ENCODE results near the gene RAPGEF5.

DNA sequence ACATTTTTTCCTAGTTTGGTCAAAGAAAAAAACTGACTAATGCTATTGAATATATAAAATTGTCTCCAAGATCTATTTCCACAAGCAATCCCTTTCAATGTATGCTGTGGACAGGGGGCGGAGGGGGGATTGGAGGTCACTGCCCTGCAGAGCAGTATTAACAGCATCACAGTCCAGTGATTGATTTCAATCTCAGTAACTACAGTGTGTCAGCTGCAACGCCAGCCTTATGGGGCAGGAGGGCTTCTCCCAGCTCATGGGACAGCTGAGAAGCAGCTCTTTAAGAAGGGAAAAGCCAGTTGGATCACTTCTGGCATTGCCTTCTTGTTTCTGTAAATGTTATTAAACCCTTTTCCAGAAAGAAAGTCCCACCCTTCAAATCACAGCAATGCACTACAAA is 65.0 kb downstream of the RAPGEF5 start:
- TF ChIP-seq POLR2A (IDR thresholded peaks at IDR 0.05): no peak
- TF ChIP-seq, protein P1, sequence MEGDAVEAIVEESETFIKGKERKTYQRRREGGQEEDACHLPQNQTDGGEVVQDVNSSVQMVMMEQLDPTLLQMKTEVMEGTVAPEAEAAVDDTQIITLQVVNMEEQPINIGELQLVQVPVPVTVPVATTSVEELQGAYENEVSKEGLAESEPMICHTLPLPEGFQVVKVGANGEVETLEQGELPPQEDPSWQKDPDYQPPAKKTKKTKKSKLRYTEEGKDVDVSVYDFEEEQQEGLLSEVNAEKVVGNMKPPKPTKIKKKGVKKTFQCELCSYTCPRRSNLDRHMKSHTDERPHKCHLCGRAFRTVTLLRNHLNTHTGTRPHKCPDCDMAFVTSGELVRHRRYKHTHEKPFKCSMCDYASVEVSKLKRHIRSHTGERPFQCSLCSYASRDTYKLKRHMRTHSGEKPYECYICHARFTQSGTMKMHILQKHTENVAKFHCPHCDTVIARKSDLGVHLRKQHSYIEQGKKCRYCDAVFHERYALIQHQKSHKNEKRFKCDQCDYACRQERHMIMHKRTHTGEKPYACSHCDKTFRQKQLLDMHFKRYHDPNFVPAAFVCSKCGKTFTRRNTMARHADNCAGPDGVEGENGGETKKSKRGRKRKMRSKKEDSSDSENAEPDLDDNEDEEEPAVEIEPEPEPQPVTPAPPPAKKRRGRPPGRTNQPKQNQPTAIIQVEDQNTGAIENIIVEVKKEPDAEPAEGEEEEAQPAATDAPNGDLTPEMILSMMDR (IDR thresholded peaks at IDR 0.05 in 4 of 5, conservative IDR thresholded peaks at IDR 0.05 in 1 of 5): no peak

All from gastrocnemius medialis (tissue), 4 donors.